HEK293 (cell line): Measurements from ENCODE around the gene HYDIN.
A peak's percentile ranks its signal among the peaks of the same experiment; 100 is the strongest.

Source experiments
- CTCF ChIA-PET: fragments of 350-600 bp; formaldehyde crosslinking; extraction: SDS; loops from one replicate; lab custom pipeline; 2021; ENCODE audit warnings: antibody characterized with exemption; lab: Yijun Ruan, JAX
- POLR2A ChIA-PET: fragments of 300-600 bp; formaldehyde crosslinking; extraction: SDS; loops from one replicate; lab custom pipeline; 2020; ENCODE audit warnings: antibody characterized with exemption, inconsistent platforms; lab: Yijun Ruan, JAX
- H3K27ac ChIP-seq: fragments of 200-500 bp; sonication (Bioruptor generic); 2 replicates; pipeline ENCODE4 v1.5.1; 2014; ENCODE audit warnings: low read depth, low read length, control low read depth, inconsistent platforms; ENCODE audit errors: extremely low read depth
- H3K36me3 ChIP-seq, 2 experiments: fragments of 200-500 bp in 1 of 2; sonication (Bioruptor generic) in 1 of 2; 1 replicate in 1 of 2; 2 replicates in 1 of 2; pipeline ENCODE4 v1.5.1; 2014 to 2017; ENCODE audit warnings: inconsistent platforms in 2 of 2, low read length in 2 of 2; ENCODE audit not compliant: control insufficient read depth in 2 of 2, insufficient read depth in 1 of 2
- H3K4me1 ChIP-seq: fragments of 200-500 bp; sonication (Bioruptor generic); 2 replicates; pipeline ENCODE4 v1.5.1; 2014; ENCODE audit warnings: mild to moderate bottlenecking, low read length, inconsistent platforms; ENCODE audit not compliant: control insufficient read depth, insufficient read depth
- H3K4me3 ChIP-seq: 2 replicates; pipeline ENCODE4 v1.5.1; 2011; ENCODE audit warnings: low read depth, mild to moderate bottlenecking, control low read depth, low read length, moderate library complexity
- H3K9me3 ChIP-seq: fragments of 200-500 bp; sonication (Bioruptor generic); 2 replicates; pipeline ENCODE4 v1.5.1; 2014; ENCODE audit warnings: low read depth, low read length, inconsistent platforms; ENCODE audit not compliant: control insufficient read depth, insufficient read depth
- ATF2 ChIP-seq: fragments of 450-650 bp; formaldehyde crosslinking; IDR thresholded peaks from 2 replicates; pipeline ENCODE4 v1.5.1; 2016; ENCODE audit warnings: missing biosample characterization, missing genetic modification characterization, low read depth
- BCL6B ChIP-seq: fragments of 450-650 bp; formaldehyde crosslinking; IDR thresholded peaks from 2 replicates; pipeline ENCODE4 v1.5.1; 2017; ENCODE audit warnings: missing biosample characterization, missing genetic modification characterization
- GLI2 ChIP-seq: fragments of 450-650 bp; formaldehyde crosslinking; IDR thresholded peaks from 2 replicates; pipeline ENCODE4; 2017; ENCODE audit warnings: missing biosample characterization, missing genetic modification characterization, low read depth, borderline replicate concordance
- HOXC10 ChIP-seq: sonication (generic); formaldehyde crosslinking; IDR thresholded peaks from 2 replicates; pipeline ENCODE4 v1.8.1; 2023; ENCODE audit warnings: mild to moderate bottlenecking, missing genetic modification reagents
- OVOL3 ChIP-seq: fragments of 450-650 bp; formaldehyde crosslinking; IDR thresholded peaks from 2 replicates; pipeline ENCODE4 v1.5.1; 2016; ENCODE audit warnings: missing biosample characterization, missing genetic modification characterization
- PRDM6 ChIP-seq: fragments of 450-650 bp; formaldehyde crosslinking; IDR thresholded peaks from 2 replicates; pipeline ENCODE4 v1.5.1; 2017; ENCODE audit warnings: missing biosample characterization, missing genetic modification characterization
- SALL2 ChIP-seq: fragments of 450-650 bp; formaldehyde crosslinking; IDR thresholded peaks from 2 replicates; pipeline ENCODE4 v1.5.0; 2017; ENCODE audit warnings: missing biosample characterization, mild to moderate bottlenecking, missing genetic modification characterization, borderline replicate concordance
- TSHZ1 ChIP-seq: fragments of 450-650 bp; formaldehyde crosslinking; IDR thresholded peaks from 2 replicates; pipeline ENCODE4 v1.5.1; 2016; ENCODE audit warnings: missing biosample characterization, missing genetic modification characterization, borderline replicate concordance
- ZFP37 ChIP-seq: fragments of 450-650 bp; formaldehyde crosslinking; IDR thresholded peaks from 2 replicates; pipeline ENCODE4 v1.5.1; 2016; ENCODE audit warnings: missing biosample characterization, missing genetic modification characterization
- ZNF121 ChIP-seq: fragments of 450-650 bp; formaldehyde crosslinking; IDR thresholded peaks from 2 replicates; pipeline ENCODE4 v1.5.1; 2016; ENCODE audit warnings: missing biosample characterization, missing genetic modification characterization
- ZNF140 ChIP-seq: fragments of 450-650 bp; formaldehyde crosslinking; IDR thresholded peaks from 2 replicates; pipeline ENCODE4 v1.5.1; 2016; ENCODE audit warnings: missing biosample characterization, missing genetic modification characterization
- ZNF146 ChIP-seq: fragments of 450-650 bp; formaldehyde crosslinking; IDR thresholded peaks from 2 replicates; pipeline ENCODE4 v1.5.1; 2016; ENCODE audit warnings: missing biosample characterization, missing genetic modification characterization
- ZNF214 ChIP-seq: fragments of 450-650 bp; formaldehyde crosslinking; IDR thresholded peaks from 2 replicates; pipeline ENCODE4 v1.5.1; 2017; ENCODE audit warnings: missing biosample characterization, mild to moderate bottlenecking, missing genetic modification characterization, borderline replicate concordance
- ZNF221 ChIP-seq: fragments of 450-650 bp; formaldehyde crosslinking; IDR thresholded peaks from 2 replicates; pipeline ENCODE4 v1.5.1; 2017; ENCODE audit warnings: missing biosample characterization, missing genetic modification characterization, borderline replicate concordance
- ZNF473 ChIP-seq: fragments of 450-650 bp; formaldehyde crosslinking; IDR thresholded peaks from 2 replicates; pipeline ENCODE4 v1.5.1; 2017; ENCODE audit warnings: missing biosample characterization, missing genetic modification characterization
- ZNF610 ChIP-seq: fragments of 450-650 bp; formaldehyde crosslinking; IDR thresholded peaks from 2 replicates; pipeline ENCODE4 v1.5.1; 2016; ENCODE audit warnings: missing biosample characterization, missing genetic modification characterization, borderline replicate concordance
- ZNF624 ChIP-seq: fragments of 450-650 bp; formaldehyde crosslinking; IDR thresholded peaks from 2 replicates; pipeline ENCODE4 v1.5.1; 2017; ENCODE audit warnings: missing biosample characterization, missing genetic modification characterization
- ZNF76 ChIP-seq: fragments of 450-650 bp; formaldehyde crosslinking; IDR thresholded peaks from 2 replicates; pipeline ENCODE4; 2016; ENCODE audit warnings: low read depth, missing biosample characterization, missing genetic modification characterization, borderline replicate concordance
- ZNF785 ChIP-seq: fragments of 450-650 bp; formaldehyde crosslinking; IDR thresholded peaks from 2 replicates; pipeline ENCODE4 v1.5.1; 2016; ENCODE audit warnings: missing biosample characterization, missing genetic modification characterization
- ZSCAN16 ChIP-seq: fragments of 450-650 bp; formaldehyde crosslinking; IDR thresholded peaks from 2 replicates; pipeline ENCODE4 v1.5.1; 2016; ENCODE audit warnings: missing biosample characterization, missing genetic modification characterization

Gene HYDIN

GRCh38 chr16:71188956-71189712 lies 41.4 kb downstream of the HYDIN start:
- no peak for TF ChIP-seq ZNF221 (tag by site-specific recombination)
- no peak for TF ChIP-seq ZNF146 (tag by site-specific recombination)
- TF ChIP-seq GLI2 (tag by site-specific recombination) = no peak
- TF ChIP-seq ZNF473 (tag by site-specific recombination) = no peak
- no peak for TF ChIP-seq ZNF76 (tag by site-specific recombination)
- no peak for TF ChIP-seq ZFP37 (tag by site-specific recombination)
- TF ChIP-seq, all 188 proteins: peak for 0
- POLR2A ChIA-PET = no interaction called here
- CTCF ChIA-PET = no interaction called here
- Histone ChIP-seq H3K9me3 (no peaks in the 10 kb centered on the region), H3K4me1 (no peaks in the 10 kb centered on the region), H3K4me3 (no peak overlapping the region), H3K27ac (no peak overlapping the region), H3K36me3 (no peaks in the 10 kb centered on the region)

GRCh38 chr16:71185347-71185746 lies 45.2 kb downstream of the HYDIN start:
- H3K27ac ChIP-seq = no peak overlapping the region
- H3K9me3 ChIP-seq = no peaks in the 10 kb centered on the region
- POLR2A ChIA-PET = no interaction called here
- CTCF ChIA-PET = interaction anchor here (0.9 kb wide), 1 partner anchor 227 kb away, joined by 4 read pairs; no protein-coding TSS in a partner anchor
- TF ChIP-seq ZNF785 = no peak
- TF ChIP-seq ZNF624 (tag by site-specific recombination) = no peak
- TF ChIP-seq BCL6B = no peak
- no peak for TF ChIP-seq ZNF610 (tag by site-specific recombination)
- no peak for TF ChIP-seq OVOL3 (tag by site-specific recombination)
- TF ChIP-seq ZSCAN16 (tag by site-specific recombination) = no peak
- no peak for TF ChIP-seq HOXC10 (CRISPR knock-in tag)
- TF ChIP-seq ZNF214 = no peak
- TF ChIP-seq, all 188 proteins: peak for 0
- Histone ChIP-seq H3K4me1 (no peaks in the 10 kb centered on the region), H3K36me3 (no peaks in the 10 kb centered on the region), H3K4me3 (no peak overlapping the region)

GRCh38 chr16:71179569-71179968 lies 51.0 kb downstream of the HYDIN start:
- H3K36me3 ChIP-seq = no peaks in the 10 kb centered on the region; a peak in 1 of 3 replicates
- no peak overlapping the region for H3K4me3 ChIP-seq
- POLR2A ChIA-PET = no interaction called here
- H3K27ac ChIP-seq = no peak overlapping the region
- CTCF ChIA-PET = no interaction called here
- H3K4me1 ChIP-seq = no peaks in the 10 kb centered on the region
- TF ChIP-seq ZNF140 (tag by site-specific recombination) (no peak), SALL2 (tag by site-specific recombination) (no peak), ZNF121 (no peak), PRDM6 (tag by site-specific recombination) (no peak), ATF2 (0 out of 2 replicates have a peak, but pooled peaks have one; percentile 26), TSHZ1 (tag by site-specific recombination) (no peak)
- no peaks in the 10 kb centered on the region for H3K9me3 ChIP-seq
